Astrocyte (in vitro differentiated cells and primary cell): ENCODE measurements around the gene CFDP1. TPM values are rescaled to one million over a fixed set of nuclear protein-coding genes. Genes with fewer than 3 reads are reported as not detected.
A peak's percentile ranks its signal among the peaks of the same experiment; 100 is the strongest.

Experiments
- DNase-seq: peaks from one replicate; pipeline ENCODE4 v3.0.0-alpha.2; 2010; ENCODE audit warnings: low read depth
- FAIRE-seq: peaks from 2 replicates; lab custom pipeline; 2011; peaks lifted over from hg19 to GRCh38; lab: Jason Lieb, UNC
- H2AFZ ChIP-seq: 2 replicates; pipeline ENCODE4 v1.6.0; 2012; ENCODE audit warnings: low read depth, low read length, inconsistent platforms
- H3K27ac ChIP-seq: 2 replicates; pipeline ENCODE4 v1.5.1; 2011; ENCODE audit warnings: low read depth, low read length, inconsistent platforms
- H3K27me3 ChIP-seq: 2 replicates; pipeline ENCODE4 v1.6.0; 2011; ENCODE audit warnings: low read length, inconsistent platforms; ENCODE audit not compliant: insufficient read depth
- H3K36me3 ChIP-seq: 2 replicates; pipeline ENCODE4 v1.5.1; 2011; ENCODE audit warnings: low read length, inconsistent platforms; ENCODE audit not compliant: insufficient read depth
- H3K4me1 ChIP-seq: 2 replicates; pipeline ENCODE4 v1.5.1; 2011; ENCODE audit warnings: low read length, inconsistent platforms; ENCODE audit not compliant: insufficient read depth
- H3K4me2 ChIP-seq: 2 replicates; pipeline ENCODE4 v1.6.0; 2012; ENCODE audit warnings: low read length, inconsistent platforms
- H3K4me3 ChIP-seq: 2 replicates; pipeline ENCODE4 v1.5.1; 2011; ENCODE audit warnings: low read depth, mild to moderate bottlenecking, low read length, inconsistent platforms; ENCODE audit not compliant: insufficient read depth
- H3K79me2 ChIP-seq: 2 replicates; pipeline ENCODE4 v1.6.0; 2012; ENCODE audit warnings: mild to moderate bottlenecking, low read length, inconsistent platforms; ENCODE audit not compliant: insufficient read depth
- H3K9ac ChIP-seq: 2 replicates; pipeline ENCODE4 v1.6.0; 2012; ENCODE audit warnings: mild to moderate bottlenecking, low read length, inconsistent platforms
- H3K9me3 ChIP-seq: 2 replicates; pipeline ENCODE4 v1.5.1; 2012; ENCODE audit warnings: low read depth, mild to moderate bottlenecking, low read length, inconsistent platforms; ENCODE audit not compliant: insufficient read depth
- H4K20me1 ChIP-seq: 2 replicates; pipeline ENCODE4 v1.6.0; 2012; ENCODE audit warnings: low read length, inconsistent platforms; ENCODE audit not compliant: insufficient read depth
- H3K27ac Mint-ChIP-seq: one replicate; pipeline ENCODE4 v1.8.0; 2021; ENCODE audit warnings: mild to moderate bottlenecking, mixed read lengths; ENCODE audit not compliant: unreplicated experiment
- H3K27me3 Mint-ChIP-seq: one replicate; pipeline ENCODE4 v1.8.0; 2021; ENCODE audit warnings: low read depth, mixed read lengths; ENCODE audit not compliant: unreplicated experiment
- H3K36me3 Mint-ChIP-seq: one replicate; pipeline ENCODE4 v1.8.0; 2021; ENCODE audit warnings: low read depth, mixed read lengths; ENCODE audit not compliant: unreplicated experiment
- H3K4me1 Mint-ChIP-seq: one replicate; pipeline ENCODE4 v1.8.0; 2021; ENCODE audit warnings: low read depth, mixed read lengths; ENCODE audit not compliant: unreplicated experiment
- H3K4me3 Mint-ChIP-seq: one replicate; pipeline ENCODE4 v1.8.0; 2021; ENCODE audit warnings: mild to moderate bottlenecking, moderate library complexity, mixed read lengths; ENCODE audit not compliant: unreplicated experiment
- H3K9me3 Mint-ChIP-seq: one replicate; pipeline ENCODE4 v1.8.0; 2021; ENCODE audit warnings: mild to moderate bottlenecking, mixed read lengths; ENCODE audit not compliant: unreplicated experiment
- EZH2 ChIP-seq: IDR thresholded peaks from 2 replicates; pipeline ENCODE4 v1.6.1; 2012; ENCODE audit warnings: mild to moderate bottlenecking, low read length, inconsistent platforms; ENCODE audit not compliant: insufficient read depth
- total RNA-seq: library from RNA; stranded (reverse); gene quantifications from 2 replicates; pipeline ENCODE4 v1.2.1, GENCODE V29; 2021
- TF ChIP-seq, protein P1 (sequence below): IDR thresholded peaks from 2 replicates; pipeline ENCODE4 v1.5.1; 2011; ENCODE audit warnings: low read depth, mild to moderate bottlenecking, inconsistent platforms, low read length, moderate library complexity; ENCODE audit not compliant: insufficient read depth

Gene CFDP1
- total RNA-seq, 1 donor from 2014 or later, result 36.9 TPM

DNA sequence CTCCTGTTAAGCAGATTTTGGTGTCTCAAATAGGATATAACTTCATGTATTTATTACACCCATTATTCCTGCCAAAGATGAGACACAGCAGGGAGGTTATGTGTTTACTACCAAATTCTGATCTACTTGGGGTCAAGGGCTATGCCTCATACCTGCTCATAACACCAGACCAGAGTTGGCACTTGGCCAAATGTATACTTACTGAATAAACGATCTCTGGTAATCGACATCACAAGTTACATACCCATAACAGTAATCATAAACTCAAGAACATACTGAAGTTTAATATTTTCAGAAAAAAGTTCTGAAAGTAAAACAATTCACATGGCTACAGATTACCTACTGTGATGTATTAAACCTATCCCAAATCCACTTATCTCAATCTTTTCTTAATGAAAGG, 28.3 kb upstream of the CFDP1 start:
- H3K4me3 ChIP-seq, result no peak overlapping the region
- H3K27ac ChIP-seq, result no peak overlapping the region
- H2AFZ ChIP-seq, result no peak overlapping the region
- H3K4me2 ChIP-seq, result no peak overlapping the region
- H3K9me3 ChIP-seq, result no peaks in the 10 kb centered on the region
- FAIRE-seq, result no peak
- DNase-seq, result no peak
- peaks cover 11% of the 10 kb centered on the region for H3K4me1 Mint-ChIP-seq
- H4K20me1 ChIP-seq, result peaks cover 69% of the 10 kb centered on the region
- no peaks in the 10 kb centered on the region for H3K27me3 ChIP-seq
- no peak overlapping the region for H3K9ac ChIP-seq
- peaks cover 75% of the 10 kb centered on the region for H3K79me2 ChIP-seq
- no peaks in the 10 kb centered on the region for H3K36me3 Mint-ChIP-seq
- no peaks in the 10 kb centered on the region for H3K27me3 Mint-ChIP-seq
- no peak for TF ChIP-seq EZH2
- TF ChIP-seq, protein P1, sequence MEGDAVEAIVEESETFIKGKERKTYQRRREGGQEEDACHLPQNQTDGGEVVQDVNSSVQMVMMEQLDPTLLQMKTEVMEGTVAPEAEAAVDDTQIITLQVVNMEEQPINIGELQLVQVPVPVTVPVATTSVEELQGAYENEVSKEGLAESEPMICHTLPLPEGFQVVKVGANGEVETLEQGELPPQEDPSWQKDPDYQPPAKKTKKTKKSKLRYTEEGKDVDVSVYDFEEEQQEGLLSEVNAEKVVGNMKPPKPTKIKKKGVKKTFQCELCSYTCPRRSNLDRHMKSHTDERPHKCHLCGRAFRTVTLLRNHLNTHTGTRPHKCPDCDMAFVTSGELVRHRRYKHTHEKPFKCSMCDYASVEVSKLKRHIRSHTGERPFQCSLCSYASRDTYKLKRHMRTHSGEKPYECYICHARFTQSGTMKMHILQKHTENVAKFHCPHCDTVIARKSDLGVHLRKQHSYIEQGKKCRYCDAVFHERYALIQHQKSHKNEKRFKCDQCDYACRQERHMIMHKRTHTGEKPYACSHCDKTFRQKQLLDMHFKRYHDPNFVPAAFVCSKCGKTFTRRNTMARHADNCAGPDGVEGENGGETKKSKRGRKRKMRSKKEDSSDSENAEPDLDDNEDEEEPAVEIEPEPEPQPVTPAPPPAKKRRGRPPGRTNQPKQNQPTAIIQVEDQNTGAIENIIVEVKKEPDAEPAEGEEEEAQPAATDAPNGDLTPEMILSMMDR, result no peak
- H3K4me1 ChIP-seq, result peaks cover 3% of the 10 kb centered on the region
- H3K27ac Mint-ChIP-seq, result no peak overlapping the region
- no peaks in the 10 kb centered on the region for H3K36me3 ChIP-seq
- no peaks in the 10 kb centered on the region for H3K9me3 Mint-ChIP-seq
- H3K4me3 Mint-ChIP-seq, result no peak overlapping the region

DNA sequence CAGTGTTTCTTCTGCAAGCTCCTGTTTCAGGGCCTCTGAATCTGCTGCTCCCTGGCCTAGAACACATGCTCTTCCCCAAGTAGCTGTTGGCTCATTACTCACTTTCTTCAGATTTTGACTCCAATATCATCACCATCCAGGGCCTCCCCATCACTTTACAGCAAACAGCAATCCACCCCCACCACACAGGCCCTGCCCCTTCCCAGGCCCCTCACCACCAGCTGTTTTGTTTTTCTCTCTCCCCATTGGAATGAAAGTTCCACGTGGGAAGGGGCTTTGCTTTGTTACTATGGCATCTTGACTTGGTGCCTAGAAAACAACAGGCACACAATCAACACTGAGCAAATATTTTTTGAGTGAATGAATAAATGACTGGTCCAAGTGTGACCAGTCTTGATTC, 27.1 kb upstream of the CFDP1 start:
- FAIRE-seq (no peak), DNase-seq (peak; percentile 6)
- Mint-ChIP-seq H3K4me1 (peaks cover 13% of the 10 kb centered on the region), H3K27me3 (no peaks in the 10 kb centered on the region), H3K9me3 (no peaks in the 10 kb centered on the region), H3K27ac (peak overlapping the region; percentile 38), H3K36me3 (no peaks in the 10 kb centered on the region), H3K4me3 (peak overlapping the region; percentile 73)
- Histone ChIP-seq H3K27me3 (no peaks in the 10 kb centered on the region), H2AFZ (no peak overlapping the region), H3K27ac (no peak overlapping the region), H3K9ac (no peak overlapping the region), H3K79me2 (peaks cover 86% of the 10 kb centered on the region), H3K4me3 (no peak overlapping the region), H4K20me1 (peaks cover 78% of the 10 kb centered on the region), H3K4me1 (peaks cover 3% of the 10 kb centered on the region), H3K9me3 (no peaks in the 10 kb centered on the region), H3K4me2 (no peak overlapping the region), H3K36me3 (no peaks in the 10 kb centered on the region)
- no peak for TF ChIP-seq EZH2
- TF ChIP-seq, protein P1, result no peak

DNA sequence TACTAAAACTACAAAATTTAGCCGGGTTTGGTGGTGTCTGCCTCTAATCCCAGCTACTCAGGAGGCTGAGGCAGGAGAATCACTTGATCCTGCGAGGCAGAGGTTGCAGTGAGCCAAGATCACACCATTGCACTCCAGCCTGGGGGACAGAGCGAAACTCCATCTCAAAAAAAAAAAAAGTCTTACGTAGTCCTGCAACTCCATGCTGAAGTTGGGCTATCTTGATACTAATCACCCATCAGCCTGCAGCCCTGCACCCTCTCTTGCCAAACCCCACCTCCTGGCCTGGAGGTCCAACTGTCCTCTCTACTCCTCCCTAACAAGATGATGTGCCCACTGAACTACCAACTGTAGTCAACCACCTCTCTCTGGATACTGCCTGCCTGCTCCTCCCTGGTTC, 26.4 kb upstream of the CFDP1 start:
- DNase-seq, result no peak
- no peak overlapping the region for H3K27ac ChIP-seq
- H3K9me3 Mint-ChIP-seq, result no peaks in the 10 kb centered on the region

More for the DNA sequence above, 26.4 kb upstream of the CFDP1 start:
- no peak for FAIRE-seq
- H3K4me1 ChIP-seq, result peaks cover 3% of the 10 kb centered on the region
- no peak overlapping the region for H3K4me2 ChIP-seq
- no peaks in the 10 kb centered on the region for H3K27me3 ChIP-seq
- H3K27me3 Mint-ChIP-seq, result no peaks in the 10 kb centered on the region
- H3K79me2 ChIP-seq, result peaks cover 93% of the 10 kb centered on the region
- H3K9ac ChIP-seq, result no peak overlapping the region
- peaks cover 86% of the 10 kb centered on the region for H4K20me1 ChIP-seq
- peaks cover 13% of the 10 kb centered on the region for H3K4me1 Mint-ChIP-seq
- H3K4me3 ChIP-seq, result no peak overlapping the region
- no peak overlapping the region for H3K4me3 Mint-ChIP-seq
- H3K9me3 ChIP-seq, result no peaks in the 10 kb centered on the region
- no peaks in the 10 kb centered on the region for H3K36me3 Mint-ChIP-seq
- no peak overlapping the region for H3K27ac Mint-ChIP-seq
- TF ChIP-seq, protein P1, result no peak
- TF ChIP-seq EZH2, result no peak
- no peak overlapping the region for H2AFZ ChIP-seq
- no peaks in the 10 kb centered on the region for H3K36me3 ChIP-seq
